ENCODE measurements around the gene THBS1.

THBS1 gene

GRCh38 chr15:39638041-39638440, 57.2 kb downstream of the THBS1 start:
- DNase-seq (ENCODE audit: low read depth) = no peak

GRCh38 chr15:39639037-39639436, 58.2 kb downstream of the THBS1 start:
- DNase-seq (ENCODE audit: low read depth) = no peak

DNA sequence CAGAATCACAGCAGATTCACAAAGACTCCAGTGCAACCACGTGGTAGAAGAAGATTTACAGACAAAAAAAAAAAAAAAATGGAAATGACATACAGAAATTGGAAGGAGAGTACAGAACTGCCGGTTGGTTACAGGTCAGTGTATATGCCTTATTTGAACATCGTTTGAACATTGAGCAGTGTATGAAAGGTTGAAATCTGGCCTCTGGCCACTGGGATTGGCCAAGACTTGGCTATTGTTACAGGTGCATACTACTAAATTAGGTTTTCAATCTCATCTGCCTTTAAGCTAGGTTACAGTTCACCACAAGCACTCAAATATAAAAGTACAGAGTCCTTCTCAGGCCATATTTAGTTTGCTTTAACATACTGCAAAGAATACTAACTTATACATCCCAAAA, 59.8 kb downstream of the THBS1 start:
- DNase-seq (ENCODE audit: low read depth) = no peak

DNA sequence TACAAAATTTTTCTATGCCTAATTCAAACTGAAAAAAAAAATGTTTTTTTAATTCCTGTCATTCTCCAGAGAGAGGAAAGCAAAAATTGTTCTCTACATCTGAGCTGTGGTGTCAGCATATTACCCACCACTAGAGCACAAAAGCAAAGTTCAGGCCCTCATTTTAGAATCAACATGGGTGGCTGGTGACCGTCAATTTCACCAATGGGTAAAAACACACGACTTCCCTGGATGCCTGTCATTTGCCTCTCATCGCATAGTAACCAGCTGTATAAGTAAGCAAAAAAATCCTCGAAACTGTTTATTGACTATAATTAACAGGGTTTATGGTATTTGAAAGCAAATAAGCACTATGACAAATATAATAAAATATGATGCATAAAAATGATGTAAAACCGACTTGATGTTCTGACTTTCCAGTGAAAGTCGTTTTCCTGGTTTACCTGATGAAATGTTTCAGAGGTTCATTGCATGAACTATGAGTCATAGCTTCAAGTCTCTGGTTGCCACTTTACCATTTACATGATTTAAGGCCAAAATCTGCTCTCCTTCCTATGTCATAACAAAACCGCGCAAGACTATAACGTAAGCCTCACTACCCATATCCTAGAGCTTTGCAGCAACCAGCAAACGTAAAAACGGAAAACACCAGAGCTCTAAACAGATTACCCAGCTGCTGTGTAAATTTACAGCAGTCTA, 60.5 kb downstream of the THBS1 start:
- peak; percentile 86 for DNase-seq (ENCODE audit: low read depth)

GRCh38 chr15:39642011-39642640, 61.2 kb downstream of the THBS1 start:
- DNase-seq (ENCODE audit: low read depth) = peak; percentile 80

- no peak for DNase-seq (ENCODE audit: low read depth)
Observed at GRCh38 chr15:39643727-39644126, 62.8 kb downstream of the THBS1 start.

DNA sequence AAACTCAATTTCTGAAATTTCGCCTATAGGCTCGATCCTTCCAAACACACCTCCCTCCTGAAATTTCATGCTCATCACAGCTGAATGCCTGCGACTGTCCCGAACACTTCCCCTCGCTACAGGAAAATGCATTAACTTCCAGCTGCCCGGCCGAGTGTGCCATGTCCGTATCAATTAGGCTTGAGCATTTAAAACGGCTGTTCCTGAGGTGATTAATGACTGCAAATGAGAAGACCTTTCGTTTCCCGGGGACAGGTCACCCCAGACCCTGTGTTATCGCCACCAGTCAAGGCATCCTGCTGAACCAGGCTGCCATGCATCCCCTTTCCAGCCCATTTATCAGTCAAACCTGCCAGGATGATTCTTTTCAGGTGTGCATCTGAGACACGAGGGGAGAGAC, 63.3 kb downstream of the THBS1 start:
- DNase-seq (ENCODE audit: low read depth) = no peak

GRCh38 chr15:39645138-39645975, 64.5 kb downstream of the THBS1 start:
- no peak for DNase-seq (ENCODE audit: low read depth)

DNA sequence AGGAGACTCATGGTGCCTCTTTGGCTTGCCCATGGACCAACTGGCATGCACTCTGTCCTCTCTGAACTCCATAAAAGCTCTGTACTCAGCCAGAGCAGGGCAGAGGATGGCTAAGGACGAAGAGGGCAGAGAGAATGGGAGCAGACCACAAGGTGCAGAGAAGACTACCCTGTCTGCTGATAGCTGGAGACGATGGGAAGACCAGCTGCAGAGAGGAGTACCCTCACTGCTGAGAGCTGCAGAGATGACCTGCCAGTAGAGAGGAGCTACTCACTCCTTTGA, 65.0 kb downstream of the THBS1 start:
- no peak for DNase-seq (ENCODE audit: low read depth)

- no peak for DNase-seq (ENCODE audit: low read depth)
Observed at GRCh38 chr15:39646425-39646824, 65.5 kb downstream of the THBS1 start.
